Measurements from ENCODE around the gene TXNDC5. TPM values are rescaled to one million over a fixed set of nuclear protein-coding genes. Genes with fewer than 3 reads are reported as not detected.

Gene TXNDC5
- total RNA-seq = 230 and 417 TPM in 2 replicates

DNA sequence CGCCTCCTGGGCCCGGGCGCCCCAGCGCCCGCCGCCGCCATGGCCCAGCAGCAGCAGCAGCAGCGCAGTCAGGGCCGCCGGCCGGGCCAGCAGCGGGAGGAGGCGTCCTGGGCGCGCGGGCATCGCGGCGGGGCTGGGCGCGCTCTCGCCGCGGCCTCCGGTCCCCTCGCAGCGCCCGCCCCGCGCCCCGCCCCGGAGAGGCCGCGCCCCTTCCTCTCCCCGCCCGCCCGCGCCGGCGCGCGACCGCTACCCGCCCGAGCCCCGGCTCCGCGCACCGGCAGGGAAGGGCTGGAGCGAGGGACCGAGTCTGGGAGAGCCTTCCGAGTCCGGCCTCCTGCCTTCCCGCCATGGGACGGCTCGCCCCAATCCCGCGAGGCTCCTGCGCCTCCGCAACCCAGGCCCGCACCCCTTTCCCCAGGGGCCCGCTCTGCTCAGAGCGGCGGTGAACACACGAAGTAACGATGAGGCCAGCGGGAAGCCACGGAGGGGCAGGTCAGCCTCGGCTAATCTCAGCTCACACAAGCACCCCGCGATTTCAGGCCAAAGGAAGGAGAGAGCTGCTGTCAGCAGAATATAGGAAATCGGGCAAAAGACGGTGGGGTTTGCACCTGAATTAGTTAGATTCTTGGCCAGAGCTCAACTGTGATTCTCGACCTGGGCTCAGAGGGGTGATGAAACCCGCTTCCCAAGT is at the start of gene TXNDC5:
Gene TXNDC5, minus strand, starts transcription at position 135 of the 691 bp plus-strand sequence. Its CDS starts 12 bp downstream, at position 123.

Other genes with a start within 250 kb of the TXNDC5 start
- 0.21 and 2.1 TPM in 2 replicates for gene BMP6, start 184.7 kb downstream of the TXNDC5 start, total RNA-seq
- 13.8 and 14.0 TPM in 2 replicates for gene BLOC1S5, start 153.6 kb upstream of the TXNDC5 start, total RNA-seq
- 41.9 and 61.9 TPM in 2 replicates for gene EEF1E1, start 191.8 kb upstream of the TXNDC5 start, total RNA-seq

Measured in nasal cavity respiratory epithelium epithelial cell of viscerocranial mucosa (primary cell).